ENCODE measurements around the gene HSBP1L1.

GRCh38 chr18:79960921-79961526 is 3.4 kb upstream of the HSBP1L1 start:
- TF ChIP-seq POLR2A (IDR thresholded peaks at IDR 0.05) (no peak), CTCF (IDR thresholded peaks at IDR 0.05) (no peak)
